Right atrium auricular region (tissue), 2 donors: Measurements from ENCODE around the gene TXNDC5. TPM values are rescaled to one million over a fixed set of nuclear protein-coding genes. Genes with fewer than 3 reads are reported as not detected.

Source experiments
- DNase-seq: peaks from one replicate; pipeline ENCODE4 v3.0.0-alpha.2; 2019; ENCODE audit warnings: low spot score
- H3K27ac ChIP-seq, 2 donors: fragments of 200-600 bp; sonication (generic); 1 replicate in 1 of 2; 2 replicates in 1 of 2; pipeline ENCODE4 v1.5.1; 2016 to 2019
- H3K27me3 ChIP-seq, 2 donors: fragments of 200-600 bp; sonication (generic); one replicate each; pipeline versions ENCODE4 v1.5.1 to v1.6.0; 2017 to 2019
- H3K36me3 ChIP-seq: fragments of 200-600 bp; sonication (generic); one replicate; pipeline ENCODE4 v1.5.1; 2016
- H3K4me1 ChIP-seq, 2 donors: fragments of 200-600 bp; sonication (generic); one replicate each; pipeline versions ENCODE4 v1.5.1 to v1.6.0; 2017 to 2019
- H3K4me3 ChIP-seq, 2 donors: fragments of 200-600 bp; sonication (generic); 1 replicate in 1 of 2; 2 replicates in 1 of 2; pipeline ENCODE4 v1.5.1; 2017 to 2019; ENCODE audit warnings: mild to moderate bottlenecking in 1 of 2, moderate library complexity in 1 of 2
- H3K9me3 ChIP-seq, 2 donors: fragments of 200-600 bp; sonication (generic); one replicate each; pipeline ENCODE4 v1.5.1; 2019
- CTCF ChIP-seq, 2 donors: fragments of 200-600 bp; sonication (generic); IDR thresholded peaks; one replicate each; pipeline ENCODE4 v1.5.1; 2019; ENCODE audit warnings: antibody characterized with exemption in 2 of 2
- total RNA-seq, 2 donors: library from RNA; depleted of rRNA; stranded (reverse); fragments of >200 nt; gene quantifications; one replicate each; pipeline ENCODE4 v1.1.0, GENCODE V29; 2016

Gene TXNDC5
- total RNA-seq, 2 donors from 2014 or later: 71.3 to 82.0 TPM

- no peak for TF ChIP-seq CTCF (IDR thresholded peaks at IDR 0.05)
- H3K9me3 ChIP-seq: peaks cover 0 to under 1% of the 10 kb centered on the region in 2 donors
- H3K27me3 ChIP-seq: no peaks in the 10 kb centered on the region
- DNase-seq: no peak
- no peak overlapping the region for H3K4me3 ChIP-seq
- no peaks in the 10 kb centered on the region for H3K36me3 ChIP-seq
- no peaks in the 10 kb centered on the region for H3K4me1 ChIP-seq
- H3K27ac ChIP-seq: no peak overlapping the region
Observed at GRCh38 chr6:7920425-7920824, 9.8 kb upstream of the TXNDC5 start.

DNA sequence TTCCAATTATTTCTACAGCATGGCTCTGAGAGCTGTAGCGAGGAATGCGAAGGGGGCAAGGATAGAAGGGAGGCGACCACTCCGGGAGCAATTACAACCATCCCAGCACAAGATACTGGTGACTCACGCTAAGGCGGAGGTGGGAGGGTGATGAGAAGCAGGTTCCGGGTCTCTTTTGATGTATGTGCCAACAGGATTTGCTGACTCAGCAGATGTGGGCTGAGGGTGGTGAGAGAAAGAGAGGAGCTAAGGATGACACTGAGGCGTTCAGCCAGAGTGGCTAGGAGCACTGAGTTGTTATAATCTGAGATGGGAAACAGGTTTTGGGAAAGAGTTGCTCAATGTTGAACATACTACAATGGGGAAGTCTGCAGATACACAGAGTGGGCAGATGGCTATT lies 9.3 kb upstream of the TXNDC5 start:
- Histone ChIP-seq H3K27ac (no peak overlapping the region), H3K4me3 (no peak overlapping the region), H3K9me3 (no peaks in the 10 kb centered on the region), H3K36me3 (no peaks in the 10 kb centered on the region), H3K27me3 (no peaks in the 10 kb centered on the region), H3K4me1 (no peaks in the 10 kb centered on the region)
- no peak for TF ChIP-seq CTCF (IDR thresholded peaks at IDR 0.05)
- DNase-seq: no peak

- H3K4me1 ChIP-seq: no peaks in the 10 kb centered on the region
- no peaks in the 10 kb centered on the region for H3K36me3 ChIP-seq
- no peak overlapping the region for H3K27ac ChIP-seq
- no peak for DNase-seq
- no peaks in the 10 kb centered on the region for H3K27me3 ChIP-seq
- no peak for TF ChIP-seq CTCF (IDR thresholded peaks at IDR 0.05)
- no peaks in the 10 kb centered on the region for H3K9me3 ChIP-seq
- H3K4me3 ChIP-seq: no peak overlapping the region
Observed at GRCh38 chr6:7918403-7918802, 7.8 kb upstream of the TXNDC5 start.

- TF ChIP-seq CTCF (IDR thresholded peaks at IDR 0.05): no peak
- H3K9me3 ChIP-seq: no peaks in the 10 kb centered on the region
- no peaks in the 10 kb centered on the region for H3K36me3 ChIP-seq
- no peak overlapping the region for H3K27ac ChIP-seq
- DNase-seq: no peak
- H3K4me3 ChIP-seq: no peak overlapping the region
- H3K4me1 ChIP-seq: no peaks in the 10 kb centered on the region
- no peaks in the 10 kb centered on the region for H3K27me3 ChIP-seq
Observed at GRCh38 chr6:7917729-7918128, 7.1 kb upstream of the TXNDC5 start.

DNA sequence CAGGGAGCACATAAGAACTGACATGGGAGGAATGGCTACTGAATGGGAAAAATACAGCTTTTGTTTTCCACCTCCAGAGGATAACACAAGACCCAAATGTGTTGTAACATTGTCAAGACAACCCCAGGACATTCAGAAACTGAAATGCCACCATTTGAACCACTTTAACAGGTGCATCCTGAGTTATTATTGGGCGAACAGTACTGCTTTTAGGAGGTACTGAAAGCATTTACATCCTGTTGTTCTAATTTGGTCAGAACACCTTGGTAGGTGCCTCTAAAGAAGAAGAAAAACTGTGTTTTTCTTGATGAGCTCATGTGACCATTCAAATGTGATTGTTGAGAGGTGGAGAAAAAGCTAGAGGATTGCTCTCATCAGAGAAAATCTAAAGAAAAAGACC lies 6.4 kb upstream of the TXNDC5 start:
- no peaks in the 10 kb centered on the region for H3K4me1 ChIP-seq
- H3K9me3 ChIP-seq: no peaks in the 10 kb centered on the region
- DNase-seq: no peak
- H3K27ac ChIP-seq: no peak overlapping the region
- H3K36me3 ChIP-seq: no peaks in the 10 kb centered on the region
- TF ChIP-seq CTCF (IDR thresholded peaks at IDR 0.05): no peak
- H3K4me3 ChIP-seq: no peak overlapping the region
- no peaks in the 10 kb centered on the region for H3K27me3 ChIP-seq

GRCh38 chr6:7914991-7915789 lies 4.6 kb upstream of the TXNDC5 start:
- H3K27me3 ChIP-seq: no peaks in the 10 kb centered on the region
- no peak overlapping the region for H3K27ac ChIP-seq
- H3K9me3 ChIP-seq: no peaks in the 10 kb centered on the region
- H3K4me3 ChIP-seq: no peak overlapping the region
- TF ChIP-seq CTCF (IDR thresholded peaks at IDR 0.05): no peak
- peak; percentile 82 for DNase-seq
- peaks cover 0 to 7% of the 10 kb centered on the region in 2 donors for H3K4me1 ChIP-seq
- no peaks in the 10 kb centered on the region for H3K36me3 ChIP-seq
